Endodermal cell (in vitro differentiated cells): ENCODE measurements around the gene OAS2. TPM values are rescaled to one million over a fixed set of nuclear protein-coding genes. Genes with fewer than 3 reads are reported as not detected.

Experiments
- DNase-seq: peaks from one replicate; pipeline ENCODE4 v3.0.0-alpha.2; 2017
- H3K27ac ChIP-seq: 2 replicates; pipeline ENCODE4 v1.5.1; 2013; ENCODE audit warnings: mild to moderate bottlenecking, low read depth, low read length, moderate library complexity
- H3K27me3 ChIP-seq: 2 replicates; pipeline ENCODE4 v1.6.1; 2013; ENCODE audit warnings: mild to moderate bottlenecking, low read length, moderate library complexity; ENCODE audit not compliant: insufficient read depth, control insufficient read depth, poor library complexity, severe bottlenecking
- H3K36me3 ChIP-seq: 2 replicates; pipeline ENCODE4 v1.7.0; 2013; ENCODE audit warnings: mild to moderate bottlenecking, low read length, moderate library complexity; ENCODE audit not compliant: control insufficient read depth, insufficient read depth
- H3K4me1 ChIP-seq: one replicate; pipeline ENCODE4 v1.7.0; 2013; ENCODE audit warnings: low read length; ENCODE audit not compliant: control insufficient read depth, insufficient read depth
- H3K4me3 ChIP-seq: 2 replicates; pipeline ENCODE4 v1.5.1; 2013; ENCODE audit warnings: mild to moderate bottlenecking, low read length, moderate library complexity
- H3K9ac ChIP-seq: 2 replicates; pipeline ENCODE4 v1.6.1; 2013; ENCODE audit warnings: mild to moderate bottlenecking, low read length, moderate library complexity; ENCODE audit not compliant: poor library complexity, severe bottlenecking; ENCODE audit errors: extremely low read depth
- H3K9me3 ChIP-seq: 2 replicates; pipeline ENCODE4 v1.6.1; 2013; ENCODE audit warnings: mild to moderate bottlenecking, low read length, moderate library complexity; ENCODE audit not compliant: control insufficient read depth
- H3K27ac Mint-ChIP-seq: 2 replicates; pipeline ENCODE4 v1.8.0; 2020; ENCODE audit warnings: mixed read lengths
- H3K27me3 Mint-ChIP-seq: 2 replicates; pipeline ENCODE4 v1.8.0; 2021; ENCODE audit warnings: mild to moderate bottlenecking, mixed read lengths; ENCODE audit not compliant: insufficient read depth
- H3K36me3 Mint-ChIP-seq: 2 replicates; pipeline ENCODE4 v1.8.0; 2020; ENCODE audit warnings: low read depth, mixed read lengths
- H3K4me1 Mint-ChIP-seq: 2 replicates; pipeline ENCODE4 v1.8.0; 2020; ENCODE audit warnings: mixed read lengths
- H3K4me3 Mint-ChIP-seq: 2 replicates; pipeline ENCODE4 v1.8.0; 2020; ENCODE audit warnings: mild to moderate bottlenecking, moderate library complexity, mixed read lengths
- H3K9me3 Mint-ChIP-seq: 2 replicates; pipeline ENCODE4 v1.8.0; 2020; ENCODE audit warnings: mild to moderate bottlenecking, mixed read lengths
- WGBS, 2 experiments: methylation state at CpG; one replicate each; pipeline versions ENCODE4 v1.1.5 to v1.1.7; 2013; ENCODE audit warnings: missing lambda C conversion rate in 2 of 2, mixed read lengths in 1 of 2; ENCODE audit not compliant: insufficient coverage in 1 of 2, insufficient read length in 1 of 2; 5-methylcytosine and 5-hydroxymethylcytosine counted together
- total RNA-seq, 2 donors: library from RNA; stranded (reverse); fragmentation: NEBNext Ultra II Directional in 1 of 2; extraction: Animal tissue kit (Norgen Biotek cat#: 25700) in 1 of 2; gene quantifications; 2 replicates in 1 of 2; 3 replicates in 1 of 2; pipeline ENCODE4 v1.2.1, GENCODE V29; 2021
- TF ChIP-seq, protein P1 (sequence below): fragments of 200-600 bp; sonication (generic); conservative IDR thresholded peaks from 2 replicates; pipeline ENCODE4 v1.5.0; 2021; ENCODE audit warnings: antibody characterized with exemption, mild to moderate bottlenecking

The OAS2 gene
- total RNA-seq, 2 donors from 2014 or later = not detected

DNA sequence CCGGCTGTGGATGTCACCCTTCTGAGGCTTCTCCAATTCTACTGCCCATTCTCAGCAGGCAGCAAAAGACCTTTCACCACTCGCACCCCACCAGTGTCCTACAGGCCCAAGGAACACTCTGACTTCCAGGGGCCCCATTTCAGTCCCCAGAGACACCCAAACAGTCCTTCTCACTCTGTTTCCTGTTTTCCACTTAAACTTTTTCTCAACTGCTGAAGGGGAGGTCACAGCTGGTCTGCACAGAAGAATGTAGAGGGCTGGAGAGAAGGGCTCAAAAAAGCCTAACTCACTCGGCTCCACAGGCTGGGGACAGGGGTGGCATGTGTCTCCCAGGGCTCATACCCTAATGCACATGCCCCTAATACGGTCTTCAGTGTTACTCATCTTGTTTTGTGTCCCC is 74.0 kb downstream of the OAS2 start:
- Mint-ChIP-seq H3K4me3 (no peak overlapping the region), H3K36me3 (no peaks in the 10 kb centered on the region), H3K27me3 (peaks cover 70% of the 10 kb centered on the region), H3K27ac (no peak overlapping the region), H3K9me3 (no peaks in the 10 kb centered on the region), H3K4me1 (no peaks in the 10 kb centered on the region)
- Histone ChIP-seq H3K4me3 (no peak overlapping the region), H3K4me1 (no peaks in the 10 kb centered on the region), H3K9me3 (no peaks in the 10 kb centered on the region), H3K27ac (no peak overlapping the region), H3K9ac (no peak overlapping the region), H3K36me3 (no peaks in the 10 kb centered on the region), H3K27me3 (peaks cover 51% of the 10 kb centered on the region)
- 79% methylated on average over 3 to 4 of the region's 4 CpGs for WGBS, 2 experiments
- DNase-seq = no peak
- TF ChIP-seq, protein P1, sequence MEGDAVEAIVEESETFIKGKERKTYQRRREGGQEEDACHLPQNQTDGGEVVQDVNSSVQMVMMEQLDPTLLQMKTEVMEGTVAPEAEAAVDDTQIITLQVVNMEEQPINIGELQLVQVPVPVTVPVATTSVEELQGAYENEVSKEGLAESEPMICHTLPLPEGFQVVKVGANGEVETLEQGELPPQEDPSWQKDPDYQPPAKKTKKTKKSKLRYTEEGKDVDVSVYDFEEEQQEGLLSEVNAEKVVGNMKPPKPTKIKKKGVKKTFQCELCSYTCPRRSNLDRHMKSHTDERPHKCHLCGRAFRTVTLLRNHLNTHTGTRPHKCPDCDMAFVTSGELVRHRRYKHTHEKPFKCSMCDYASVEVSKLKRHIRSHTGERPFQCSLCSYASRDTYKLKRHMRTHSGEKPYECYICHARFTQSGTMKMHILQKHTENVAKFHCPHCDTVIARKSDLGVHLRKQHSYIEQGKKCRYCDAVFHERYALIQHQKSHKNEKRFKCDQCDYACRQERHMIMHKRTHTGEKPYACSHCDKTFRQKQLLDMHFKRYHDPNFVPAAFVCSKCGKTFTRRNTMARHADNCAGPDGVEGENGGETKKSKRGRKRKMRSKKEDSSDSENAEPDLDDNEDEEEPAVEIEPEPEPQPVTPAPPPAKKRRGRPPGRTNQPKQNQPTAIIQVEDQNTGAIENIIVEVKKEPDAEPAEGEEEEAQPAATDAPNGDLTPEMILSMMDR = no peak

DNA sequence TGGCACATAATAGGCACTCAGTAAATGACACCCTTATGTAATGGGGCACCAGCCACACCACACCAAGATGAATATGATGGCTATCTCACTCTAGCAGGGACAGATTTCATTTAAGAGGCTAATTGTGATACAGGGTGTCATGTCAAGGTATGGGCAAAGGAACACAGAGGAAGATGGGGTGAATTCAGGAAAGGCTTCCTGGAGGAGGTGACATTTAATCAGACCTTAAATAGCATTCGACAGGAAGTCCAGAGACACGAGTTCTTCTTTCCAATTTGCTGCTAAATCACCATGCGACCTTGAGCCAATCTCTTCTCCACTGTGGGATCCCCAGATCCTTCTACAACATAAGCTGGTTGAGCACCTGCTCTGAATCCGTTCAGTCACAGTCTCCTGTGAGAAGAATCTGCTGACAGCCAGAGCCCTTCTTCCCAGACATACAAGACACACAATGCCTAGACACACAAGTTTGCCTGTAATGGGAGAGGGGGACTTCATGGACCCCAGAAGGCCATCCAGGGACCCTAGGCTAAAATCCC is 76.7 kb downstream of the OAS2 start:
- no peak for DNase-seq
- WGBS, 2 experiments = 77 to 78% methylated on average over 3 to 4 of the region's 4 CpGs
- no peak overlapping the region for H3K27ac Mint-ChIP-seq

DNA sequence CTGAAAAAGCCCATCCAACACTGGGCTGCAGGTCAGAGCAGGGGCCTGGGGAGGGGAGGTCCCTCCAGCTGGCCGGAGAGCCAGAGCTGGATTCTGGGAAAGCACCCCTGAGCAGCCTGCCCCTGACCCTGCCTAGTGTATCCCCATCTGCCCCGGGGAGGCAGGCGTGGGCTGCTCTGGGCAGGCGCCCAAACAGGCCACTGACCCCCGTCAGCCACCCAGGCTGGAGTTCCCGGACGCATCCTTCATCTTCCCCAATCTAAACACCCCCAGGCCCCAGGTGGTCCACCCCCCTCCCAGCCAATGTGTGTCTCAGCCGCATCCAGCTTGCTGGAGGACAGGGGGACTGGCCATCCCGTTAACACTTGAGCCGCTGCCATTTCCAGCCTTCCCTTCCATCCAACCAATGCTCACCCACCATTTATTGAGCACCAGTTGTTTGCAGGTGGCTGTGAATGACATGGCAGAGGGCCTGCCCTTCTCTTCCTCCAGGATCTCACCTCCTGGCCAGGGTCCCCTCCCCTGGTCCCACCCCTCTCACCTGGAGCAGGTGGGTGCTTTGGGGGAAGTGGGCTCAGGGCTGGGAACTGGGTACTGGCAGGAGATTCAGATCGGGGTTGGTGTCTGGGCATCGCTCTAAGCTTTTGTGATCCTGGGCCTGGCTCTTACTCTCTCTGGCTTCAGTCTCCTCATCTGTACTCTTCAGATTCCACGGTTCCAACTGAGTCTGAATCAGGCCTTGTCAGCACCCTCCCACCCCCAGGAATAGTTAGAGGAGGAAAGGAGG is 77.5 kb downstream of the OAS2 start:
- no peaks in the 10 kb centered on the region for H3K4me1 Mint-ChIP-seq
- Histone ChIP-seq H3K9me3 (no peaks in the 10 kb centered on the region), H3K4me1 (no peaks in the 10 kb centered on the region), H3K9ac (no peak overlapping the region), H3K27me3 (peaks cover 62% of the 10 kb centered on the region), H3K4me3 (peak overlapping the region; percentile 65), H3K36me3 (no peaks in the 10 kb centered on the region), H3K27ac (no peak overlapping the region)
- H3K36me3 Mint-ChIP-seq = no peaks in the 10 kb centered on the region
- H3K27ac Mint-ChIP-seq = no peak overlapping the region
- no peaks in the 10 kb centered on the region for H3K9me3 Mint-ChIP-seq
- no peak for DNase-seq
- peaks cover 62% of the 10 kb centered on the region for H3K27me3 Mint-ChIP-seq
- 60 to 76% methylated on average over 3 to 13 of the region's 13 CpGs for WGBS, 2 experiments
- H3K4me3 Mint-ChIP-seq = peak overlapping the region; percentile 50
- TF ChIP-seq, protein P1 = no peak

More for the DNA sequence above, 76.7 kb downstream of the OAS2 start:
- Histone ChIP-seq H3K4me1 (no peaks in the 10 kb centered on the region), H3K9ac (no peak overlapping the region), H3K9me3 (no peaks in the 10 kb centered on the region), H3K36me3 (no peaks in the 10 kb centered on the region), H3K27me3 (peaks cover 55% of the 10 kb centered on the region), H3K27ac (no peak overlapping the region), H3K4me3 (no peak overlapping the region)
- H3K36me3 Mint-ChIP-seq = no peaks in the 10 kb centered on the region
- no peaks in the 10 kb centered on the region for H3K4me1 Mint-ChIP-seq
- no peaks in the 10 kb centered on the region for H3K9me3 Mint-ChIP-seq
- H3K4me3 Mint-ChIP-seq = no peak overlapping the region
- peaks cover 66% of the 10 kb centered on the region for H3K27me3 Mint-ChIP-seq
- TF ChIP-seq, protein P1 = no peak
